Activated CD8-positive, alpha-beta memory T cell treated with anti-CD3 and anti-CD28 coated beads for 1 hour (primary cell): Measurements from ENCODE around the gene TANGO6.

Experiments
- DNase-seq, 2 donors: peaks; one replicate each; pipeline ENCODE4 v3.0.0-alpha.2; 2020; ENCODE audit warnings: low read depth in 1 of 2; ENCODE audit errors: extremely low read depth in 1 of 2

Gene TANGO6

GRCh38 chr16:68999114-68999513 lies 155.8 kb downstream of the TANGO6 start:
- DNase-seq, result no peak

- no peak for DNase-seq
Measured at GRCh38 chr16:69003500-69003899, 160.2 kb downstream of the TANGO6 start.

GRCh38 chr16:69005641-69006355 lies 162.5 kb downstream of the TANGO6 start:
- no peak for DNase-seq

- DNase-seq, result no peak
Measured at GRCh38 chr16:69012906-69013305, 169.6 kb downstream of the TANGO6 start.

- DNase-seq, result no peak
Measured at GRCh38 chr16:69013991-69014390, 170.7 kb downstream of the TANGO6 start.

- no peak for DNase-seq
Measured at GRCh38 chr16:69014811-69015210, 171.5 kb downstream of the TANGO6 start.

GRCh38 chr16:69017036-69017783 lies 173.9 kb downstream of the TANGO6 start:
- no peak for DNase-seq

GRCh38 chr16:69019811-69020210 lies 176.5 kb downstream of the TANGO6 start:
- DNase-seq, result no peak

GRCh38 chr16:69029121-69029520 lies 185.8 kb downstream of the TANGO6 start:
- DNase-seq, result no peak

GRCh38 chr16:69031877-69032301 lies 188.6 kb downstream of the TANGO6 start:
- no peak for DNase-seq

- no peak for DNase-seq
Measured at GRCh38 chr16:69033151-69033949, 190.0 kb downstream of the TANGO6 start.

GRCh38 chr16:69035375-69035774 lies 192.0 kb downstream of the TANGO6 start:
- DNase-seq, result no peak

GRCh38 chr16:69036399-69037091 lies 193.2 kb downstream of the TANGO6 start:
- no peak for DNase-seq

- DNase-seq, result no peak
Measured at GRCh38 chr16:69037373-69038160, 194.2 kb downstream of the TANGO6 start.

GRCh38 chr16:69039333-69039941 lies 196.1 kb downstream of the TANGO6 start:
- DNase-seq, result no peak

- no peak for DNase-seq
Measured at GRCh38 chr16:69040144-69040909, 197.0 kb downstream of the TANGO6 start.

GRCh38 chr16:69048328-69049120 lies 205.2 kb downstream of the TANGO6 start:
- DNase-seq, result no peak

- no peak for DNase-seq
Measured at GRCh38 chr16:69049146-69049545, 205.8 kb downstream of the TANGO6 start.
